Right atrium auricular region (tissue), 2 donors: ENCODE data around the gene ZHX3. TPM values are rescaled to one million over a fixed set of nuclear protein-coding genes. Genes with fewer than 3 reads are reported as not detected.

Experiments
- DNase-seq: peaks from one replicate; pipeline ENCODE4 v3.0.0-alpha.2; 2019; ENCODE audit warnings: low spot score
- H3K27ac ChIP-seq, 2 donors: fragments of 200-600 bp; sonication (generic); 1 replicate in 1 of 2; 2 replicates in 1 of 2; pipeline ENCODE4 v1.5.1; 2016 to 2019
- H3K27me3 ChIP-seq, 2 donors: fragments of 200-600 bp; sonication (generic); one replicate each; pipeline versions ENCODE4 v1.5.1 to v1.6.0; 2017 to 2019
- H3K36me3 ChIP-seq: fragments of 200-600 bp; sonication (generic); one replicate; pipeline ENCODE4 v1.5.1; 2016
- H3K4me1 ChIP-seq, 2 donors: fragments of 200-600 bp; sonication (generic); one replicate each; pipeline versions ENCODE4 v1.5.1 to v1.6.0; 2017 to 2019
- H3K4me3 ChIP-seq, 2 donors: fragments of 200-600 bp; sonication (generic); 1 replicate in 1 of 2; 2 replicates in 1 of 2; pipeline ENCODE4 v1.5.1; 2017 to 2019; ENCODE audit warnings: mild to moderate bottlenecking in 1 of 2, moderate library complexity in 1 of 2
- H3K9me3 ChIP-seq, 2 donors: fragments of 200-600 bp; sonication (generic); one replicate each; pipeline ENCODE4 v1.5.1; 2019
- total RNA-seq, 2 donors: library from RNA; depleted of rRNA; stranded (reverse); fragments of >200 nt; gene quantifications; one replicate each; pipeline ENCODE4 v1.1.0, GENCODE V29; 2016
- TF ChIP-seq, protein P1 (sequence below), 2 donors: fragments of 200-600 bp; sonication (generic); IDR thresholded peaks; one replicate each; pipeline ENCODE4 v1.5.1; 2019; ENCODE audit warnings: antibody characterized with exemption in 2 of 2

Gene ZHX3
- total RNA-seq, 2 donors from 2014 or later: 23.8 to 25.7 TPM

- no peak overlapping the region for H3K27ac ChIP-seq
- H3K36me3 ChIP-seq: peaks cover 17% of the 10 kb centered on the region
- no peaks in the 10 kb centered on the region for H3K27me3 ChIP-seq
- DNase-seq: peak; percentile 34
- no peak overlapping the region for H3K4me3 ChIP-seq
- H3K4me1 ChIP-seq: peaks cover 0 to 12% of the 10 kb centered on the region in 2 donors
- TF ChIP-seq, protein P1, sequence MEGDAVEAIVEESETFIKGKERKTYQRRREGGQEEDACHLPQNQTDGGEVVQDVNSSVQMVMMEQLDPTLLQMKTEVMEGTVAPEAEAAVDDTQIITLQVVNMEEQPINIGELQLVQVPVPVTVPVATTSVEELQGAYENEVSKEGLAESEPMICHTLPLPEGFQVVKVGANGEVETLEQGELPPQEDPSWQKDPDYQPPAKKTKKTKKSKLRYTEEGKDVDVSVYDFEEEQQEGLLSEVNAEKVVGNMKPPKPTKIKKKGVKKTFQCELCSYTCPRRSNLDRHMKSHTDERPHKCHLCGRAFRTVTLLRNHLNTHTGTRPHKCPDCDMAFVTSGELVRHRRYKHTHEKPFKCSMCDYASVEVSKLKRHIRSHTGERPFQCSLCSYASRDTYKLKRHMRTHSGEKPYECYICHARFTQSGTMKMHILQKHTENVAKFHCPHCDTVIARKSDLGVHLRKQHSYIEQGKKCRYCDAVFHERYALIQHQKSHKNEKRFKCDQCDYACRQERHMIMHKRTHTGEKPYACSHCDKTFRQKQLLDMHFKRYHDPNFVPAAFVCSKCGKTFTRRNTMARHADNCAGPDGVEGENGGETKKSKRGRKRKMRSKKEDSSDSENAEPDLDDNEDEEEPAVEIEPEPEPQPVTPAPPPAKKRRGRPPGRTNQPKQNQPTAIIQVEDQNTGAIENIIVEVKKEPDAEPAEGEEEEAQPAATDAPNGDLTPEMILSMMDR (IDR thresholded peaks at IDR 0.05): no peak
- H3K9me3 ChIP-seq: no peaks in the 10 kb centered on the region
Observed at GRCh38 chr20:41183831-41184230, 133.7 kb downstream of the ZHX3 start.

DNA sequence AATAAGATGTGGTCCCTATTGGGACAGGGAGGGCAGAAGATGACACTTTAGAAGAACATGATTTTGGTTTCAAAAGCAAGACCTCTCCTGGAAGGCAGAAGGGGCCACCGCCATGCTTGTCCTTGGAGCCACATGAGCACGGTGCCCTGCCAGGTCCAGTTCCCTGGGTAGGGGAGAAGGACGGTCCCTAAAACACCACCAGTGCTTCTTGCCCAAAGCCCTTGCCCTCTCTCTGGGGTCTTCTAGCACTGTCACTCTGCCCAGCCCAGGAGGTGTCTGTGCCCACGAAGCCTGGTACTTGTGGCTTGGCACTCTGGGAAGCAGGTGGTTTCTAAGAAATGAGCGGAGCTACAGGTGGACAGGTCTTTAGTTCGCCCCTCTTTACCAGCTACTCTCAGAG, 134.1 kb downstream of the ZHX3 start:
- peak; percentile 36 for DNase-seq
- H3K27me3 ChIP-seq: no peaks in the 10 kb centered on the region
- H3K9me3 ChIP-seq: no peaks in the 10 kb centered on the region
- H3K36me3 ChIP-seq: peaks cover 17% of the 10 kb centered on the region
- H3K4me3 ChIP-seq: no peak overlapping the region
- peaks cover 0 to 16% of the 10 kb centered on the region in 2 donors for H3K4me1 ChIP-seq
- TF ChIP-seq, protein P1 (IDR thresholded peaks at IDR 0.05): no peak
- no peak overlapping the region for H3K27ac ChIP-seq

DNA sequence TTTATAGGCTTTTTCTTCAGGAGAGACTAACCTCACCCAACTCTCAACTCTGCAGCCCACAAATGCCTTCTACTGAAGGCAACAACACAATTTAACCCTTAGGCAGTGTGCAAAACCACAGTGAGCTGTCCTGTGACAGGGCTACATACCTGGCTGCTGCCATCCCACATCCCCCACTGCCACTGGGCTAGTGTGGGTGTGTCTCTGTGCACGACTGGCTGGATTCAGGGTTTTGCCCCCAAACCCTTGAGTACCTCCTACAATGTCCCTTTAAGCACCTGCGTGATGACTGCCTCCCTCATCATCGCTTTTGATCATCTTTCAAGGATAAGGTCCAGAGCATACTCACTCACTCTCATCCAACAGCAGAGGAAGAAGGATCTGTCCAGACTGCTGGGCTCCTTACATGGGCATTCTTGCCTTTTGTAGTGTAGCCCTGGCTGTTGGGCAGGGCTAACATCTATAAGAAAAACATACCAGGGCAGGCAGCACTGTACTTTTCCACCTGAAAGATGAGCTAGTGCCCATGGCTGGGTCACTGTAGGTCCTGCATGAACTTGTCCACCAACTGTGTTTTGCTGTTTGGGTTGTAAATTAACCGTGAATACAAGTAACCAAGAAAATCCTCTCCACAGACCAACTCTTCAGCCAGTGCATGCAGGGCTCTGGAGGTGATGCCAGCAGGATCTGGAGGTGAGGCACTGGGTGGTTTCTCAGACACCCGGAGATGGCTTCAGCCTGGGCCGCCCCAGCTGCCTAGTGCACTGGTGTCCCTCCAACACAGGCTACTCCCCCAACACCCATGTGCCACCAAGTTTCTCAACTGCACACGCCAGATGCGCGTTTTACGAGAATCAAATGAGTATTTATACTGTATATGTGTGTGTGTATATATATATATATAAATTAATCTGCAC, 135.0 kb downstream of the ZHX3 start:
- Histone ChIP-seq H3K27me3 (no peaks in the 10 kb centered on the region), H3K9me3 (no peaks in the 10 kb centered on the region), H3K27ac (no peak overlapping the region), H3K4me3 (no peak overlapping the region), H3K36me3 (peaks cover 17% of the 10 kb centered on the region), H3K4me1 (peaks cover 0 to 25% of the 10 kb centered on the region in 2 donors)
- DNase-seq: peak; percentile 50
- TF ChIP-seq, protein P1 (IDR thresholded peaks at IDR 0.05): no peak

DNA sequence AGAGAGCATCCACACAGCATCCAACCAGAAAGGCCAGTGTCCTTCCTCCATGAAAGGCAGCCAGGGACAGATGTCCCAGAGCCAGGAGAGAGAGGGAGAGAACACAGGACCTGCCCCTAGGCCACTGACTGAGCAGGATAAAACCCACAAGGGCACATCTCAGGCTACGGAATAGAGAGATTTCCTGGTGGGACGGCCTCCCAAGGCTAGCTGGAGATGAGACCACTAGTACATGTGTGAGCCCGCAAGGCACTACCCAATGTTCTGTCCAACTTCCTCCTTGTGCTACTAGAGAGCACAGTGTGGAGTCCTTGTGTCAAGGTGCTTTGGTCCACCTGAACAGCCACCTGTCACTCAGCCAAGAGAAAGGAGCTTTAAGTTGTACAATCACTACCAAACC, 136.0 kb downstream of the ZHX3 start:
- Histone ChIP-seq H3K36me3 (peaks cover 17% of the 10 kb centered on the region), H3K27ac (no peak overlapping the region), H3K9me3 (no peaks in the 10 kb centered on the region), H3K4me3 (no peak overlapping the region), H3K4me1 (peaks cover 0 to 34% of the 10 kb centered on the region in 2 donors), H3K27me3 (no peaks in the 10 kb centered on the region)
- TF ChIP-seq, protein P1 (IDR thresholded peaks at IDR 0.05): no peak
- DNase-seq: peak; percentile 47

- TF ChIP-seq, protein P1 (IDR thresholded peaks at IDR 0.05): no peak
- no peak overlapping the region for H3K27ac ChIP-seq
- H3K4me1 ChIP-seq: peaks cover 0 to 41% of the 10 kb centered on the region in 2 donors
- no peaks in the 10 kb centered on the region for H3K9me3 ChIP-seq
- peak; percentile 50 for DNase-seq
- H3K4me3 ChIP-seq: no peak overlapping the region
- H3K36me3 ChIP-seq: peaks cover 17% of the 10 kb centered on the region
- H3K27me3 ChIP-seq: no peaks in the 10 kb centered on the region
Observed at GRCh38 chr20:41180599-41181333, 136.8 kb downstream of the ZHX3 start.
